HCT116 (cell line): ENCODE data around the gene TATDN2. TPM values are rescaled to one million over a fixed set of nuclear protein-coding genes. Genes with fewer than 3 reads are reported as not detected.

ENCODE experiments used
- ATAC-seq: fragments of 200-7000 bp; cut with Tn5 transposase; 2 replicates; pipeline ENCODE4 v1.9.1; 2020; ENCODE audit warnings: mild to moderate bottlenecking, moderate library complexity
- BruUV-seq: library from RNA; stranded (reverse); fragments of 400-500 nt; replicated peaks from 2 replicates; lab custom pipeline; 2021; lab: Mats Ljungman, UMichigan
- CTCF ChIA-PET: fragments of 300-600 bp; sonication (Branson Sonifier 250); formaldehyde crosslinking; loops from one replicate; lab custom pipeline; 2021; ENCODE audit warnings: antibody characterized with exemption; lab: Charles Lee
- POLR2A ChIA-PET: fragments of 300-600, 350-600 bp; sonication (Branson Sonifier 250); formaldehyde crosslinking; loops from one replicate; lab custom pipeline; 2021; ENCODE audit warnings: antibody characterized with exemption; lab: Charles Lee
- RAD21 ChIA-PET, 2 experiments: fragments of 300-600 bp; sonication (Branson Sonifier 250); formaldehyde crosslinking; loops; one replicate each; lab custom pipeline; 2023; ENCODE audit warnings: low total read pairs in 2 of 2; ENCODE audit not compliant: uncharacterized antibody in 2 of 2, unreplicated experiment in 2 of 2, low non-redundant PET in 1 of 2; lab: Charles Lee
- DNase-seq: peaks from one replicate; pipeline ENCODE4 v3.0.0-alpha.2; 2010; ENCODE audit warnings: low read depth, low spot score
- H2AFZ ChIP-seq: fragments of 200-600 bp; shearing (Covaris generic), sonication (generic); 2 replicates; pipeline ENCODE4 v1.6.1; 2017; ENCODE audit warnings: low read depth, mixed run types, mixed read lengths, antibody characterized with exemption, low read length; ENCODE audit not compliant: poor library complexity, severe bottlenecking
- H3K27ac ChIP-seq: 2 replicates; pipeline ENCODE4 v1.5.1; 2012; ENCODE audit warnings: low read depth, low read length
- H3K27me3 ChIP-seq: fragments of 200-600 bp; sonication (generic); 2 replicates; pipeline ENCODE4 v1.6.1; 2016; ENCODE audit warnings: mixed run types, low read length, mixed read lengths; ENCODE audit not compliant: insufficient read depth
- H3K36me3 ChIP-seq, 2 experiments: fragments of 200-500 bp in 1 of 2; fragments of 200-600 bp in 1 of 2; sonication (Bioruptor generic) in 1 of 2; sonication (generic) in 1 of 2; 2 replicates each; pipeline versions ENCODE4 v1.5.1 to v1.6.1; 2014 to 2016; ENCODE audit warnings: low read length in 2 of 2, inconsistent platforms in 1 of 2, mixed read lengths in 1 of 2, mixed run types in 1 of 2; ENCODE audit not compliant: insufficient read depth in 2 of 2, control insufficient read depth in 1 of 2
- H3K4me1 ChIP-seq, 2 experiments: fragments of 200-600 bp in 1 of 2; sonication (generic) in 1 of 2; 2 replicates each; pipeline versions ENCODE4 v1.5.1 to v1.6.1; 2012 to 2017; ENCODE audit warnings: low read length in 2 of 2, inconsistent platforms in 1 of 2, mild to moderate bottlenecking in 1 of 2, mixed read lengths in 1 of 2, mixed run types in 1 of 2, moderate library complexity in 1 of 2; ENCODE audit not compliant: insufficient read depth in 2 of 2, control insufficient read depth in 1 of 2
- H3K4me2 ChIP-seq: fragments of 200-600 bp; sonication (generic); 2 replicates; pipeline ENCODE4 v1.6.1; 2017; ENCODE audit warnings: mixed run types, low read length, mixed read lengths
- H3K4me3 ChIP-seq, 2 experiments: fragments of 200-600 bp in 1 of 2; sonication (generic) in 1 of 2; replicated peaks in 1 of 2; 2 replicates each; pipeline ENCODE4 v1.5.1; 2011 to 2016; ENCODE audit warnings: low read length in 2 of 2, control low read depth in 1 of 2, low read depth in 1 of 2, mild to moderate bottlenecking in 1 of 2, mixed read lengths in 1 of 2, mixed run types in 1 of 2
- H3K79me2 ChIP-seq: fragments of 200-600 bp; sonication (generic); 2 replicates; pipeline ENCODE4 v1.6.1; 2017; ENCODE audit warnings: mild to moderate bottlenecking, mixed run types, low read length, moderate library complexity, mixed read lengths; ENCODE audit not compliant: insufficient read depth
- H3K9ac ChIP-seq: fragments of 200-600 bp; sonication (generic); 2 replicates; pipeline ENCODE4 v1.6.1; 2016; ENCODE audit warnings: low read length, mixed read lengths
- H3K9me2 ChIP-seq: fragments of 200-600 bp; sonication (generic), shearing (Covaris generic); 2 replicates; pipeline ENCODE4 v1.6.1; 2017; ENCODE audit warnings: mixed run types, mild to moderate bottlenecking, moderate library complexity; ENCODE audit not compliant: insufficient read depth
- H3K9me3 ChIP-seq, 2 experiments: fragments of 200-500 bp in 1 of 2; fragments of 200-600 bp in 1 of 2; sonication (Bioruptor generic) in 1 of 2; sonication (generic) in 1 of 2; 2 replicates each; pipeline ENCODE4 v1.6.1; 2014 to 2017; ENCODE audit warnings: low read length in 2 of 2, mixed read lengths in 2 of 2, inconsistent platforms in 1 of 2, low read depth in 1 of 2, mild to moderate bottlenecking in 1 of 2, mixed run types in 1 of 2, moderate library complexity in 1 of 2; ENCODE audit not compliant: control insufficient read depth in 1 of 2, insufficient read depth in 1 of 2
- H4K20me1 ChIP-seq: fragments of 200-600 bp; sonication (generic), shearing (Covaris generic); 2 replicates; pipeline ENCODE4 v1.6.1; 2017; ENCODE audit warnings: mixed run types, mild to moderate bottlenecking, moderate library complexity; ENCODE audit not compliant: insufficient read depth
- CBX3 ChIP-seq: IDR thresholded peaks from 2 replicates; pipeline ENCODE4 v1.6.1; 2012; ENCODE audit warnings: low read depth
- CEBPB ChIP-seq: IDR thresholded peaks from 2 replicates; pipeline ENCODE4 v1.6.1; 2012; ENCODE audit warnings: low read depth
- EGR1 ChIP-seq: IDR thresholded peaks from 2 replicates; pipeline ENCODE4 v1.6.1; 2012; ENCODE audit warnings: low read depth
- ELF1 ChIP-seq: IDR thresholded peaks from 2 replicates; pipeline ENCODE4 v1.6.1; 2012; ENCODE audit warnings: low read depth, borderline replicate concordance
- EZH2 ChIP-seq: fragments of 200-600 bp; sonication (generic); IDR thresholded peaks from 2 replicates; pipeline ENCODE4 v1.6.1; 2017; ENCODE audit warnings: antibody characterized with exemption, mixed run types
- EZH2phosphoT487 ChIP-seq: fragments of 200-600 bp; IDR thresholded peaks from 2 replicates; pipeline ENCODE4 v1.6.1; 2018; ENCODE audit warnings: antibody characterized with exemption, borderline replicate concordance
- FOSL1 ChIP-seq: IDR thresholded peaks from 2 replicates; pipeline ENCODE4 v1.6.1; 2012; ENCODE audit warnings: low read depth
- JUND ChIP-seq: IDR thresholded peaks from 2 replicates; pipeline ENCODE4 v1.6.1; 2012
- POLR2A ChIP-seq: IDR thresholded peaks from 2 replicates; pipeline ENCODE4 v1.7.0; 2011; ENCODE audit warnings: borderline replicate concordance; ENCODE audit not compliant: insufficient read depth, insufficient read length; ENCODE audit errors: extremely low read depth
- RAD21 ChIP-seq: IDR thresholded peaks from 2 replicates; pipeline ENCODE4 v1.6.1; 2012; ENCODE audit warnings: low read depth, mild to moderate bottlenecking
- SIN3A ChIP-seq: IDR thresholded peaks from 2 replicates; pipeline ENCODE4 v1.6.1; 2012; ENCODE audit warnings: low read depth
- SP1 ChIP-seq: IDR thresholded peaks from 2 replicates; pipeline ENCODE4 v1.6.1; 2012; ENCODE audit warnings: low read depth
- SRF ChIP-seq: IDR thresholded peaks from 2 replicates; pipeline ENCODE4 v1.6.1; 2012; ENCODE audit warnings: low read depth
- TCF7L2 ChIP-seq: IDR thresholded peaks from 2 replicates; pipeline ENCODE4 v1.7.0; 2011; ENCODE audit warnings: borderline replicate concordance, inconsistent platforms; ENCODE audit not compliant: insufficient read depth, insufficient read length; ENCODE audit errors: extremely low read depth
- ZFX ChIP-seq: fragments of 450-650 bp; IDR thresholded peaks from 2 replicates; pipeline ENCODE4 v1.6.1; 2017
- ZNF274 ChIP-seq: fragments of 200-500 bp; sonication (Bioruptor generic); IDR thresholded peaks from 2 replicates; pipeline ENCODE4 v1.6.1; 2014; ENCODE audit warnings: mild to moderate bottlenecking, low read depth, low read length, inconsistent platforms
- intact Hi-C: fragments of 100-400 bp; cut with micrococcal nuclease; formaldehyde crosslinking; loops from 2 replicates; pipeline ENCODE4 v1.10.0; 2022
- total RNA-seq: library from RNA; stranded (reverse); gene quantifications from one replicate; pipeline ENCODE4 v1.2.1, GENCODE V29; 2021; ENCODE audit not compliant: unreplicated experiment
- TF ChIP-seq, protein P1 (sequence below): IDR thresholded peaks from 2 replicates; pipeline ENCODE4 v1.6.1; 2012
- TF ChIP-seq, protein P2 (sequence below): IDR thresholded peaks from 2 replicates; pipeline ENCODE4 v1.6.1; 2011; ENCODE audit warnings: mild to moderate bottlenecking, low read length, moderate library complexity; ENCODE audit not compliant: insufficient replicate concordance; ENCODE audit errors: extremely low read depth
- TF ChIP-seq, protein P3 (sequence below): IDR thresholded peaks from 2 replicates; pipeline ENCODE4 v1.6.1; 2012; ENCODE audit warnings: low read depth

The TATDN2 gene
- total RNA-seq, 1 experiment from 2014 or later, result 26.8 TPM

DNA sequence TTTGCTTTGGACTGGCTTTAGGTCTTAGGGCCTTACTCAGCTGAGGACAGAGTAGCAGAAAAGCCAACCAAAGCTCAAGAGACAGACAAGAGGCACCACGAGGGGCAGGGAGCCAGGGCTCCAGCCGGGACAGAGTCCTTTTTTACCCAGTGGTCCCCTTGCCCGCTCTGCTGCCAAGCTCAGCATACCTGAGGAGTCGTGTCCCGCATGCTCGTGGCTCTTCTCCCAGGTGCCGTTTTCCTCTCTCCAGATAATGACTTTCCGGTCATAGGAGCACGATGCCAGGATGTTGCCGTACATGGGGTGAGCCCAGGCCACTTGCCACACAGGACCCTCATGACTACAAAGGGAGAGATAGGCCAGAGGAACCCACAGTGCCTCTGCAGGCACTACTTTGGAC is 64.1 kb downstream of the TATDN2 start:
- H3K9me3 ChIP-seq, result no peaks in the 10 kb centered on the region
- RAD21 ChIA-PET, result no interaction called here
- H3K4me1 ChIP-seq, result no peaks in the 10 kb centered on the region
- no TSS peak for BruUV-seq
- no peaks in the 10 kb centered on the region for H4K20me1 ChIP-seq
- H3K36me3 ChIP-seq, result peaks cover 55 to 69% of the 10 kb centered on the region in 2 experiments
- no peaks in the 10 kb centered on the region for H3K27me3 ChIP-seq
- H3K9ac ChIP-seq, result no peak overlapping the region
- no peaks in the 10 kb centered on the region for H3K9me2 ChIP-seq
- DNase-seq (no peak), ATAC-seq (no peak)
- intact Hi-C loops, result no loop called here
- H3K4me2 ChIP-seq, result no peak overlapping the region
- POLR2A ChIA-PET, result no interaction called here
- CTCF ChIA-PET, result no interaction called here
- H2AFZ ChIP-seq, result no peak overlapping the region
- H3K4me3 ChIP-seq, result no peak overlapping the region
- peaks cover 5% of the 10 kb centered on the region; the same call in 1 of the 2 replicates for H3K79me2 ChIP-seq
- no peak for TF ChIP-seq ZNF274
- no peak for TF ChIP-seq CBX3
- no peak for TF ChIP-seq JUND
- no peak for TF ChIP-seq ZFX
- no peak for TF ChIP-seq CEBPB
- no peak for TF ChIP-seq POLR2A
- TF ChIP-seq FOSL1, result no peak
- no peak for TF ChIP-seq SRF
- no peak for TF ChIP-seq ELF1
- TF ChIP-seq EZH2, result no peak
- H3K27ac ChIP-seq, result no peak overlapping the region

DNA sequence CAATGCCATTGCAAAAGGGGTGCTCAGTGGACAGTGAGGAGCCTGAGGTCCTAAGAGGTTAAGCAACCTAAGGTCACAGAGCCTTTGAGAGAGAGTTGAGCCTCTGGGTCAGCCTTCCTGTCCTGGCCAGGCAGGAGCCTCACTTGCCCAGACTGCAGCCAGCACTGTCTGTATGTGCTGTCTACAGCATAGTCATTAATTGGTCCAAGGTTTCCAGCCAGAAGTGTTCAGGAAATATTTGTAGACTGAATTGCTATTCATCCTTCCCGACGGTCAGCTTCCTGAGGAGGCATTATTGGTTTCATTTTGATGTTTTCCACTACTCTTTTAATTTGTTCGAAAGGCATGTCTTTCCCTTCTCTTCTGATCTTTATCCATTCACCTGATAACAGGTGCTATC is 64.6 kb downstream of the TATDN2 start:
- ChIA-PET POLR2A (no interaction called here), CTCF (no interaction called here), RAD21 (no interaction called here)
- Histone ChIP-seq H2AFZ (no peak overlapping the region), H3K79me2 (peaks cover 9% of the 10 kb centered on the region), H4K20me1 (no peaks in the 10 kb centered on the region), H3K9ac (no peak overlapping the region), H3K27ac (no peak overlapping the region), H3K27me3 (no peaks in the 10 kb centered on the region), H3K9me3 (no peaks in the 10 kb centered on the region), H3K4me1 (no peaks in the 10 kb centered on the region), H3K9me2 (no peaks in the 10 kb centered on the region), H3K4me3 (no peak overlapping the region), H3K36me3 (peaks cover 60 to 74% of the 10 kb centered on the region in 2 experiments), H3K4me2 (no peak overlapping the region)
- intact Hi-C loops, result no loop called here
- DNase-seq (no peak), ATAC-seq (no peak)
- BruUV-seq, result no TSS peak
- TF ChIP-seq RAD21 (no peak), SIN3A (no peak), SP1 (no peak), FOSL1 (no peak), TCF7L2 (no peak), EGR1 (no peak), EZH2phosphoT487 (no peak), CBX3 (no peak), CEBPB (no peak), JUND (no peak), EZH2 (no peak)
- TF ChIP-seq, protein P1, sequence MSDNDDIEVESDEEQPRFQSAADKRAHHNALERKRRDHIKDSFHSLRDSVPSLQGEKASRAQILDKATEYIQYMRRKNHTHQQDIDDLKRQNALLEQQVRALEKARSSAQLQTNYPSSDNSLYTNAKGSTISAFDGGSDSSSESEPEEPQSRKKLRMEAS, result no peak
- TF ChIP-seq, protein P2, sequence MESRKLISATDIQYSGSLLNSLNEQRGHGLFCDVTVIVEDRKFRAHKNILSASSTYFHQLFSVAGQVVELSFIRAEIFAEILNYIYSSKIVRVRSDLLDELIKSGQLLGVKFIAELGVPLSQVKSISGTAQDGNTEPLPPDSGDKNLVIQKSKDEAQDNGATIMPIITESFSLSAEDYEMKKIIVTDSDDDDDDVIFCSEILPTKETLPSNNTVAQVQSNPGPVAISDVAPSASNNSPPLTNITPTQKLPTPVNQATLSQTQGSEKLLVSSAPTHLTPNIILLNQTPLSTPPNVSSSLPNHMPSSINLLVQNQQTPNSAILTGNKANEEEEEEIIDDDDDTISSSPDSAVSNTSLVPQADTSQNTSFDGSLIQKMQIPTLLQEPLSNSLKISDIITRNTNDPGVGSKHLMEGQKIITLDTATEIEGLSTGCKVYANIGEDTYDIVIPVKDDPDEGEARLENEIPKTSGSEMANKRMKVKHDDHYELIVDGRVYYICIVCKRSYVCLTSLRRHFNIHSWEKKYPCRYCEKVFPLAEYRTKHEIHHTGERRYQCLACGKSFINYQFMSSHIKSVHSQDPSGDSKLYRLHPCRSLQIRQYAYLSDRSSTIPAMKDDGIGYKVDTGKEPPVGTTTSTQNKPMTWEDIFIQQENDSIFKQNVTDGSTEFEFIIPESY, result no peak
- TF ChIP-seq, protein P3, sequence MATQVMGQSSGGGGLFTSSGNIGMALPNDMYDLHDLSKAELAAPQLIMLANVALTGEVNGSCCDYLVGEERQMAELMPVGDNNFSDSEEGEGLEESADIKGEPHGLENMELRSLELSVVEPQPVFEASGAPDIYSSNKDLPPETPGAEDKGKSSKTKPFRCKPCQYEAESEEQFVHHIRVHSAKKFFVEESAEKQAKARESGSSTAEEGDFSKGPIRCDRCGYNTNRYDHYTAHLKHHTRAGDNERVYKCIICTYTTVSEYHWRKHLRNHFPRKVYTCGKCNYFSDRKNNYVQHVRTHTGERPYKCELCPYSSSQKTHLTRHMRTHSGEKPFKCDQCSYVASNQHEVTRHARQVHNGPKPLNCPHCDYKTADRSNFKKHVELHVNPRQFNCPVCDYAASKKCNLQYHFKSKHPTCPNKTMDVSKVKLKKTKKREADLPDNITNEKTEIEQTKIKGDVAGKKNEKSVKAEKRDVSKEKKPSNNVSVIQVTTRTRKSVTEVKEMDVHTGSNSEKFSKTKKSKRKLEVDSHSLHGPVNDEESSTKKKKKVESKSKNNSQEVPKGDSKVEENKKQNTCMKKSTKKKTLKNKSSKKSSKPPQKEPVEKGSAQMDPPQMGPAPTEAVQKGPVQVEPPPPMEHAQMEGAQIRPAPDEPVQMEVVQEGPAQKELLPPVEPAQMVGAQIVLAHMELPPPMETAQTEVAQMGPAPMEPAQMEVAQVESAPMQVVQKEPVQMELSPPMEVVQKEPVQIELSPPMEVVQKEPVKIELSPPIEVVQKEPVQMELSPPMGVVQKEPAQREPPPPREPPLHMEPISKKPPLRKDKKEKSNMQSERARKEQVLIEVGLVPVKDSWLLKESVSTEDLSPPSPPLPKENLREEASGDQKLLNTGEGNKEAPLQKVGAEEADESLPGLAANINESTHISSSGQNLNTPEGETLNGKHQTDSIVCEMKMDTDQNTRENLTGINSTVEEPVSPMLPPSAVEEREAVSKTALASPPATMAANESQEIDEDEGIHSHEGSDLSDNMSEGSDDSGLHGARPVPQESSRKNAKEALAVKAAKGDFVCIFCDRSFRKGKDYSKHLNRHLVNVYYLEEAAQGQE, result no peak
